HG03342 (cell line): ENCODE results near the gene MEF2D.
A peak's percentile ranks its signal among the peaks of the same experiment; 100 is the strongest.

Experiments
- ATAC-seq: cut with Tn5 transposase; IDR thresholded peaks from one replicate; pipeline ENCODE4 v1.9.1; 2021; ENCODE audit warnings: mild to moderate bottlenecking, moderate library complexity; ENCODE audit not compliant: unreplicated experiment

The MEF2D gene

GRCh38 chr1:156489166-156489934 lies 11.2 kb downstream of the MEF2D start:
- ATAC-seq = peak; percentile 14

- ATAC-seq = peak; percentile 58
Measured at GRCh38 chr1:156488566-156489165, 11.9 kb downstream of the MEF2D start.

- ATAC-seq = peak; percentile 27
Measured at GRCh38 chr1:156487862-156488261, 12.7 kb downstream of the MEF2D start.

- ATAC-seq = no peak
Measured at GRCh38 chr1:156486421-156487344, 13.9 kb downstream of the MEF2D start.

- no peak for ATAC-seq
Measured at GRCh38 chr1:156485984-156486383, 14.6 kb downstream of the MEF2D start.

- ATAC-seq = no peak
Measured at GRCh38 chr1:156484480-156485058, 16.0 kb downstream of the MEF2D start.

- no peak for ATAC-seq
Measured at GRCh38 chr1:156483397-156483796, 17.2 kb downstream of the MEF2D start.

- no peak for ATAC-seq
Measured at GRCh38 chr1:156482276-156482675, 18.3 kb downstream of the MEF2D start.

GRCh38 chr1:156481527-156481926 lies 19.0 kb downstream of the MEF2D start:
- ATAC-seq = no peak

GRCh38 chr1:156480411-156481192 lies 20.0 kb downstream of the MEF2D start:
- no peak for ATAC-seq

GRCh38 chr1:156480016-156480370 lies 20.6 kb downstream of the MEF2D start:
- ATAC-seq = no peak

- ATAC-seq = no peak
Measured at GRCh38 chr1:156479093-156480015, 21.2 kb downstream of the MEF2D start.

GRCh38 chr1:156478250-156478627 lies 22.3 kb downstream of the MEF2D start:
- ATAC-seq = no peak

- no peak for ATAC-seq
Measured at GRCh38 chr1:156477526-156478249, 22.9 kb downstream of the MEF2D start.

- ATAC-seq = no peak
Measured at GRCh38 chr1:156476501-156477298, 23.9 kb downstream of the MEF2D start.

GRCh38 chr1:156475568-156476500 lies 24.7 kb downstream of the MEF2D start:
- no peak for ATAC-seq

GRCh38 chr1:156474966-156475365 lies 25.6 kb downstream of the MEF2D start:
- no peak for ATAC-seq
